ENCODE measurements around the gene MESP1.
A peak's percentile ranks its signal among the peaks of the same experiment; 100 is the strongest.

The MESP1 gene

DNA sequence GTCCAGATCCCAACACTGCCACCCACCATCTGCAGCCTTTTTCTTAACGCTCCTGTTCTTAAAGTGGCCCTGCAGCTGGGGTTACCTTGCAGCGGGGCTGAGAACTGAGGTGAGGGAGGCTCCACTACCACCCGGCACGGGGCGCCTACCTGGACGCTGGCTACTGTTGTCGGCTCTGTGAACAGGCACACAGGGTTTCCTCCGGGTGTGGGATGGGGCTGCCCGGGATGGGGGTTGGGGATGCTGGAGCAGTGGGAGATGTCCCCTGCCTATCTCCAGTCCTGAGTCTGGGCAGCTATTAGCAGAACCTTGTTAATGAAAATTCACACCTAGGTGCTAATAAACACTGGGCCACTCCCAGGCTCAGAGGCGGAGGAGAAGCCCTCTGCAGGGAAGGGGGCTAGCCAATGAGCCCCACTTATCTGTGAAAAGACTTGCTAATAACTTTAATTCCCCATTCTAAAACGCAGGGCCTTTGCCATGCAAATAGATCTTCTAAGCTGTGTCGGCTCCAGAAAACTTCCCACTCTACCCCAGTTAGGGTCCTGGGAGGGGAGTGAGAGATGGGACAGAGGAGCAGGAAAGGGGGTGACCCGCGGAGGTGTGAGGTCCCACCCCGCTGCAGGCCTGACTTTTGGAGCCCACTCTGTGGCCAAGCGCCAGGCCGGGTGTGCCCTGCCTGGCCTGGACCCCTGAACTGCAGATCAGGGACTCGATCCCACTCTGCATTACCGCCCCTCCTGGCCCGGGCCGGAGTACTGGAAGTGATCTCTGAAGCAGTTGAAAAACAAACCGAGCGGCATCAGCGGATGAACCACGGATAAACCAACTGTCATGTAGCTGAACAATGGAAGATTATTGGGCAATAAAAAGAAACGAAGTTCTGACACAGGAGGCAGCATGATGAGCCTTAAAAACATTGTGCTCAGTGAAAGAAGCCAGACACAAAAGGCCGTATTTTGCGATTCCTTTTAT is 3.1 kb downstream of the MESP1 start:
- peak overlapping the region; percentile 11; the same call in 1 of the 2 replicates for H3K27ac ChIP-seq
- H3K4me3 ChIP-seq, result no peak overlapping the region
- H3K9me3 ChIP-seq (ENCODE audit: low read depth, low read length), result no peaks in the 10 kb centered on the region
- DNase-seq (ENCODE audit: low read depth, low spot score), result no peak
- H3K36me3 ChIP-seq (ENCODE audit: insufficient read depth, low read length), result no peaks in the 10 kb centered on the region
- no peak for TF ChIP-seq POLR2AphosphoS5 (IDR thresholded peaks at IDR 0.05; ENCODE audit: borderline replicate concordance, low read depth, low read length)
- TF ChIP-seq EZH2 (IDR thresholded peaks at IDR 0.05), result no peak
- TF ChIP-seq FOXP2 (optimal IDR thresholded peaks at IDR 0.05; ENCODE audit: control extremely low read depth, extremely low read length, insufficient read depth), result no peak
- no peak overlapping the region for H3K9ac ChIP-seq (ENCODE audit: insufficient read length)

DNA sequence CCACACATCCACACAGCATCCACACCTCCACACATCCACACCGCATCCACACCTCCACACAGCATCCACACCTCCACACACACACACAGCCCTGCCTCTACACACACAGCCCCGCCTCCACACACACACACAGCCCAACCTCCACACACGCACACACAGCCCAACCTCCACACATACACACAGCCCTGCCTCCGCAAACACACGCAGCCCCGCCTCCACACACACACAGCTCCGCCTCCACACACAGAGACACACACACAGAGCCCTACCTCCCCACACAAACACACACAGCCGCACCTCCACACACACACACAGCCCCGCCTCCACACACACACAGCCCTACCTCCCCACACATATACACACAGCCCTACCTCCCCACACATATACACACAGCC is 4.7 kb downstream of the MESP1 start:
- TF ChIP-seq POLR2AphosphoS5 (IDR thresholded peaks at IDR 0.05; ENCODE audit: borderline replicate concordance, low read depth, low read length) (no peak), FOXP2 (optimal IDR thresholded peaks at IDR 0.05; ENCODE audit: control extremely low read depth, extremely low read length, insufficient read depth) (no peak), EZH2 (IDR thresholded peaks at IDR 0.05) (no peak)
- no peak overlapping the region for H3K4me3 ChIP-seq
- H3K9ac ChIP-seq (ENCODE audit: insufficient read length), result no peak overlapping the region
- H3K36me3 ChIP-seq (ENCODE audit: insufficient read depth, low read length), result no peaks in the 10 kb centered on the region
- H3K9me3 ChIP-seq (ENCODE audit: low read depth, low read length), result no peaks in the 10 kb centered on the region
- H3K27ac ChIP-seq, result no peak overlapping the region
- DNase-seq (ENCODE audit: low read depth, low spot score), result no peak

DNA sequence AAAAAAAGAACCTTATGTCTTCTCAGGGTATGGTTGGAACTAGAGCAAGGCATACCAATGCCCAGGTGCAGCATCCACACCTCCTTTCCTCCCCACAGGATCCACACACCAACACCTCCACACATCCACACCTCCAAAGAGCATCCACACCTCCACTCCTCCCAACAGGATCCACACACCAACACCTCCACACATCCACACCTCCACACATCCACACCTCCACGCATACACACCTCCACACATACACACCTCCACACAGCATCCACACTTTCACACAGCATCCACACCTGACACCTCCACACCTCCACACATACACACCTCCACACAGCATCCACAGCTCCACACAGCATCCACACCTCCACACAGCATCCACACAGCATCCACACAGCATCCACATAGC is 5.3 kb downstream of the MESP1 start:
- Histone ChIP-seq H3K9ac (ENCODE audit: insufficient read length) (no peak overlapping the region), H3K4me3 (no peak overlapping the region), H3K27ac (no peak overlapping the region), H3K36me3 (ENCODE audit: insufficient read depth, low read length) (no peaks in the 10 kb centered on the region), H3K9me3 (ENCODE audit: low read depth, low read length) (no peaks in the 10 kb centered on the region)
- TF ChIP-seq FOXP2 (optimal IDR thresholded peaks at IDR 0.05; ENCODE audit: control extremely low read depth, extremely low read length, insufficient read depth) (no peak), EZH2 (IDR thresholded peaks at IDR 0.05) (no peak), POLR2AphosphoS5 (IDR thresholded peaks at IDR 0.05; ENCODE audit: borderline replicate concordance, low read depth, low read length) (no peak)
- no peak for DNase-seq (ENCODE audit: low read depth, low spot score)

DNA sequence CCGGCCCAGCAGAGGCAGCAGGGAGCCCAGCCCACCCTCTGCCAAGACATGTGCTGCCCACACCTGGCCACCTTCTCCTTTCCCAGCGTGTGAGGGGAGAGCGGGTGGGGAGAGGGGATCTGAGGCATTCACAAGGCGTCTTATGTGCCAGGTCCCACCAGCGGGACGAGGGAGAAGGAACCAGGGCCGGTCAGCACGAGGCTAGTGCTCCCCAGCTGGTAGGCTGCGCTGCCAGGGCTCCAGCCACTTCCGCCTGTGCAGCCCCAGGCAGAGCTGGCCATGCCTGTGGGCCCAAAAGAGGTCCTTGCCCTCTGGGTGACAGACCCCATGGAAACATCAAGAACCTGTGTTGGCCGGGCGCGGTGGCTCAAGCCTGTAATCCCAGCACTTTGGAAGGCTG is 5.9 kb downstream of the MESP1 start:
- H3K9ac ChIP-seq (ENCODE audit: insufficient read length), result no peak overlapping the region
- no peak for DNase-seq (ENCODE audit: low read depth, low spot score)
- no peak overlapping the region for H3K4me3 ChIP-seq
- no peak overlapping the region for H3K27ac ChIP-seq
- TF ChIP-seq EZH2 (IDR thresholded peaks at IDR 0.05) (no peak), FOXP2 (optimal IDR thresholded peaks at IDR 0.05; ENCODE audit: control extremely low read depth, extremely low read length, insufficient read depth) (no peak), POLR2AphosphoS5 (IDR thresholded peaks at IDR 0.05; ENCODE audit: borderline replicate concordance, low read depth, low read length) (no peak)
- no peaks in the 10 kb centered on the region for H3K9me3 ChIP-seq (ENCODE audit: low read depth, low read length)
- H3K36me3 ChIP-seq (ENCODE audit: insufficient read depth, low read length), result no peaks in the 10 kb centered on the region

DNA sequence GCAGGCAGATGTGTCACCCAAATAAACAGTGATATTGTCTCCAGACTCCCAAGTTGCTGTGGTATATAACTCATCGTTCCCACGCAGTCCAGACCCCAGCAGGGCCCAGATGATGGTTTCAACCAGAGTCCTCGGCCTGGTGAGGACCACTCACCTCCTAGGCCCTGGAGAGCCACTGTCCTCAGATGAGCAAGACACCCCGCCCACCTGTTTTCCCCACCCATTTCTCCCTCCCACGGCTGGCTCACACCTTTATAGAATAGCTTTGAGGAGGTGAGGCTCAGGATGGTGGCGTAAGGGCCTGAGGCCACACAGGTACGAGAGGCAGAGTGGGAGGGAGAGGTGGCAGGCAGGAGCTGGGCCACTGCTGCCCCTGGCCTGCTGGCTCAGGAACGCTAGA is 7.5 kb downstream of the MESP1 start:
- DNase-seq (ENCODE audit: low read depth, low spot score), result no peak
- H3K27ac ChIP-seq, result no peak overlapping the region

DNA sequence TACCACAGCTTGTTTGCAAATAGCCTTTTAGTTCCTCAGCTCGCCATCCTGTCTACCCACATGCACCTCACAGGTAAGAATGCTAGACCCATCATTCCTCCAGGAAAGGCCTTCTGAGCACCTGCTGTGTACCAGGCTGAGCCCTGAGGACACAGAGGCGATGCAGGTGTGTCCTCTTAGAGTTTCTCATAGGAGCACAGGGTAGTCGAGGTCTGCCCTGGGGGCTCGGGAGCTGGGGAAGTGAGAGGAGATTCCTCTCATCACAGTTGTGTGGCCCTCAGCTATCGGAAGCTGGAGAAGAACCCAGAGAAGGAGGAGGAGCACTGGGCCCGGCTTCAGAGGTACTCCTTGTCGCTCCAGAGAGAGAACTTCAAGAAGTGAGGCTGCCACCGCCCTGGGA is 8.0 kb downstream of the MESP1 start:
- Histone ChIP-seq H3K36me3 (ENCODE audit: insufficient read depth, low read length) (no peaks in the 10 kb centered on the region), H3K27ac (no peak overlapping the region), H3K9ac (ENCODE audit: insufficient read length) (no peak overlapping the region), H3K4me3 (no peak overlapping the region), H3K9me3 (ENCODE audit: low read depth, low read length) (no peaks in the 10 kb centered on the region)
- TF ChIP-seq POLR2AphosphoS5 (IDR thresholded peaks at IDR 0.05; ENCODE audit: borderline replicate concordance, low read depth, low read length) (no peak), FOXP2 (optimal IDR thresholded peaks at IDR 0.05; ENCODE audit: control extremely low read depth, extremely low read length, insufficient read depth) (no peak), EZH2 (IDR thresholded peaks at IDR 0.05) (no peak)
- DNase-seq (ENCODE audit: low read depth, low spot score), result no peak

More for the DNA sequence above, 7.5 kb downstream of the MESP1 start:
- Histone ChIP-seq H3K9me3 (ENCODE audit: low read depth, low read length) (no peaks in the 10 kb centered on the region), H3K4me3 (no peak overlapping the region), H3K9ac (ENCODE audit: insufficient read length) (no peak overlapping the region), H3K36me3 (ENCODE audit: insufficient read depth, low read length) (no peaks in the 10 kb centered on the region)
- no peak for TF ChIP-seq FOXP2 (optimal IDR thresholded peaks at IDR 0.05; ENCODE audit: control extremely low read depth, extremely low read length, insufficient read depth)
- TF ChIP-seq POLR2AphosphoS5 (IDR thresholded peaks at IDR 0.05; ENCODE audit: borderline replicate concordance, low read depth, low read length), result no peak
- TF ChIP-seq EZH2 (IDR thresholded peaks at IDR 0.05), result no peak

DNA sequence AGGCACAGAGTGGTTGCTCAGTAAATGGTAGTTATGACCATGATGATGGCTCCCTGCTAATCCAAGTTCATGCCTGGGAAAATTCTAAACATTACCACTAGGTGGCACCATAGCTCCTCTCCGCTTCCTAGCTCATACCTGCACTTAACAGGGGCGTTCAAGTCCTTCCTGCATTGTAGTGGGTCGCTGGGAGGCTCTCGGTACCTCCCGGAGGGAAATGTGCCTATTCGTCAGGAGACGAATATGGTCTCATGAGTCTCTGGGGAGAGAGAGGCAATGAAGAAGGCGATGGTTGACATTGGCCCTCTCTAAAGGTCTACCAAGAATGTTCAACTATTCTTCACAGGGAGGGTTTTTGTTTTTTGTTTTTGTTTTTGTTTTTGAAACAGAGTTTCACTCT is 10.9 kb downstream of the MESP1 start:
- peak; percentile 78 for DNase-seq (ENCODE audit: low read depth, low spot score)
- Histone ChIP-seq H3K36me3 (ENCODE audit: insufficient read depth, low read length) (no peaks in the 10 kb centered on the region), H3K9me3 (ENCODE audit: low read depth, low read length) (no peaks in the 10 kb centered on the region), H3K9ac (ENCODE audit: insufficient read length) (no peak overlapping the region), H3K4me3 (0 out of 2 replicates have a peak overlapping the region, but pooled peaks have one; percentile 19), H3K27ac (no peak overlapping the region)
- TF ChIP-seq POLR2AphosphoS5 (IDR thresholded peaks at IDR 0.05; ENCODE audit: borderline replicate concordance, low read depth, low read length) (no peak), EZH2 (IDR thresholded peaks at IDR 0.05) (no peak), FOXP2 (optimal IDR thresholded peaks at IDR 0.05; ENCODE audit: control extremely low read depth, extremely low read length, insufficient read depth) (no peak)

DNA sequence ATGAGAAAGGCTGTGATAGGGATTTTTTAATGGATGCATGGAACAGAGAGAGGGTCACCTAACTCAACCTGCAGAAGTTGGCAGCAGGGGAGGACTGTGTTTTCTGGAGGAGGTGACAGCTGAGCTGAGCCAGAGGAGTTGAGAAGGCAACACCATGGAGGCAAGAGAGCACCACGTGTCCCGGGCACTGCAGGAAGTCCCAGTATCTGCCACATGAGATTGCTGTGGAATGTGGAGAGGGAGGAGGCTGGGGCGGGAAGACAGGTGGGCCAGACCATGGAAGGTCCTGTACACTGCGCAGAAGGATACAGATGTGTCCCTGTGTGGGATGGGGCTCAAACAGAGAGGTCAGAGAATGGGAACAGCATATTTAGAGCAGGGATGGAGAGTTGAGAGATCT is 15.3 kb downstream of the MESP1 start:
- Histone ChIP-seq H3K36me3 (ENCODE audit: insufficient read depth, low read length) (no peaks in the 10 kb centered on the region), H3K4me3 (no peak overlapping the region), H3K27ac (no peak overlapping the region), H3K9ac (ENCODE audit: insufficient read length) (no peak overlapping the region), H3K9me3 (ENCODE audit: low read depth, low read length) (no peaks in the 10 kb centered on the region)
- DNase-seq (ENCODE audit: low read depth, low spot score), result no peak
- TF ChIP-seq FOXP2 (optimal IDR thresholded peaks at IDR 0.05; ENCODE audit: control extremely low read depth, extremely low read length, insufficient read depth), result no peak
- no peak for TF ChIP-seq POLR2AphosphoS5 (IDR thresholded peaks at IDR 0.05; ENCODE audit: borderline replicate concordance, low read depth, low read length)
- no peak for TF ChIP-seq EZH2 (IDR thresholded peaks at IDR 0.05)
